HepG2 (cell line): ENCODE measurements around the gene AFG1L.

Experiments used
- CHD4 ChIP-seq: fragments of 200-600 bp; sonication (generic); IDR thresholded peaks from 2 replicates; pipeline ENCODE4 v1.7.0; 2017; ENCODE audit warnings: mild to moderate bottlenecking, low read length, borderline replicate concordance
- TF ChIP-seq, protein P1 (sequence below): sonication (generic); formaldehyde crosslinking; IDR thresholded peaks from 2 replicates; pipeline ENCODE4 v1.5.0; 2020; ENCODE audit warnings: mild to moderate bottlenecking, missing genetic modification reagents, moderate library complexity

- TF ChIP-seq, protein P1, sequence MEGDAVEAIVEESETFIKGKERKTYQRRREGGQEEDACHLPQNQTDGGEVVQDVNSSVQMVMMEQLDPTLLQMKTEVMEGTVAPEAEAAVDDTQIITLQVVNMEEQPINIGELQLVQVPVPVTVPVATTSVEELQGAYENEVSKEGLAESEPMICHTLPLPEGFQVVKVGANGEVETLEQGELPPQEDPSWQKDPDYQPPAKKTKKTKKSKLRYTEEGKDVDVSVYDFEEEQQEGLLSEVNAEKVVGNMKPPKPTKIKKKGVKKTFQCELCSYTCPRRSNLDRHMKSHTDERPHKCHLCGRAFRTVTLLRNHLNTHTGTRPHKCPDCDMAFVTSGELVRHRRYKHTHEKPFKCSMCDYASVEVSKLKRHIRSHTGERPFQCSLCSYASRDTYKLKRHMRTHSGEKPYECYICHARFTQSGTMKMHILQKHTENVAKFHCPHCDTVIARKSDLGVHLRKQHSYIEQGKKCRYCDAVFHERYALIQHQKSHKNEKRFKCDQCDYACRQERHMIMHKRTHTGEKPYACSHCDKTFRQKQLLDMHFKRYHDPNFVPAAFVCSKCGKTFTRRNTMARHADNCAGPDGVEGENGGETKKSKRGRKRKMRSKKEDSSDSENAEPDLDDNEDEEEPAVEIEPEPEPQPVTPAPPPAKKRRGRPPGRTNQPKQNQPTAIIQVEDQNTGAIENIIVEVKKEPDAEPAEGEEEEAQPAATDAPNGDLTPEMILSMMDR (CRISPR knock-in tag) = no peak
- no peak for TF ChIP-seq CHD4
Measured at GRCh38 chr6:108365478-108365877, 70.6 kb downstream of the AFG1L start.
